HG03060 (cell line): ENCODE measurements around the gene CYP46A1.

Experiments
- ATAC-seq: cut with Tn5 transposase; IDR thresholded peaks from one replicate; pipeline ENCODE4 v1.9.1; 2021; ENCODE audit warnings: low read depth, moderate number of reproducible peaks; ENCODE audit not compliant: unreplicated experiment

The CYP46A1 gene

DNA sequence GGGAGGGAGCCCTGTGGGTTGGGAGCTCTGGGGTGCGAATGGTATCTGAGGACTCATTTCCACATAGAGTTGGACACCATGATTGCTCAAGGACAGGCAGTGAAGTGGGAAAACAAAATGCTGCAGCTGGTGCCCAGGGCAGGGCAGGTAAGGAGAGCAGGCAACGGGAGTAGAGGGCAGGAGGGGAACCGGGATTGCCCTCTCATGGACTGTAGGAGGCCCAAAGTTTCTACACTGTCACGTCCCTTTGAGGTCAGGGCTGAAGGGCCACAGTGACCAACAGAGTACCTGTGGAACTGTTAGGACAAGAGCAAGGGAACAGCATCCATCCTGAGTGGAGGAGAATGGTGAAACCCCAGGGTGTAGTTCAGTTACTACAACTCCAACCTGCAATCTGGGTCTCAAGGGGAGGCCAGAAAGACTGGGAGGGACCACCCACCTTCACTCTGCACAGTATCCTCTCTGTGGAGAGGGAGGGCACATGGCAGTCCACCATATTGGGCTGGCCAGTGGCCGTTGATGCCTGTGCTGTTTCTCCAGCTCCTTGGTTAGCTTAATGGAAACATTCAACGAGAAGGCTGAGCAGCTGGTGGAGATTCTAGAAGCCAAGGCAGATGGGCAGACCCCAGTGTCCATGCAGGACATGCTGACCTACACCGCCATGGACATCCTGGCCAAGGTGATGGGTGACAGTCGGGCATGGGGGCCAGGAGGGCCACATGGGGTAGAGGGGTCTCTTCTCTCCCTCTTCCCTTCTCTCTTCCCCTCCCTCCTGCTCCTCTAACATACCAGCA lies 22.2 kb downstream of the CYP46A1 start:
- ATAC-seq, result no peak

DNA sequence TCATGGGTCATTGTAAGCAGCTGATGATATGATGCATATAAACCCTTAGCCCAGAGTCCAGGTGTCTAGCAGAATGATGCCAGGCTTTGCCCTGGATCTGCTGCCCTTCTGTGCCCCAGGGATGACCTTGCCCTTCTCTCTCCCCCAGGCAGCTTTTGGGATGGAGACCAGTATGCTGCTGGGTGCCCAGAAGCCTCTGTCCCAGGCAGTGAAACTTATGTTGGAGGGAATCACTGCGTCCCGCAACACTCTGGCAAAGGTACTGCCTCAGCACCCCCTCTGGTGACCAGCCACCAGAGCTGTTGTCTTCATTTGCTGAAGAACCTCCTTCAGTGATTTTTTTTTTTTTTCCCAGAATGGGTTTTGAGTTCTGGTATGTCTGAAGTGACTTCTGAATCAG lies 23.3 kb downstream of the CYP46A1 start:
- no peak for ATAC-seq

- ATAC-seq, result no peak
Observed at GRCh38 chr14:99707921-99708320, 23.8 kb downstream of the CYP46A1 start.

GRCh38 chr14:99708449-99708848 lies 24.4 kb downstream of the CYP46A1 start:
- no peak for ATAC-seq

DNA sequence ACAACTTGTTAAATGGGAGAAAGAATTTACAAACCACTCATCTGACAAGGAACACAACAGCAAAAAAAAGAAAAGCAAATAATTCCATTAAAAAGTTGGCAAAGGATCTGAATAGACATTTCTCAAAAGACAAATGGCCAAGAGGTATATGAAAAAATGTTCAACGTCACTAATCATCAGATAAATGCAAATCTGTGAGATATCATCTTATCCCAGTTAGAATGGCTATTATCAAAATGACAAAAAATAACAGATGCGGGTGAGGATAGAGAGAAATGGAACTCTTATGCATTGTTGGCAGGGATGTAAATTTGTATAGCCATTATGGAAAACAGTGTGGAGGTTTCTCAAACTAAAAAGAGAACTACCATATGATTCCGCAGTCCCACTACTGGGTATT lies 29.9 kb downstream of the CYP46A1 start:
- no peak for ATAC-seq

GRCh38 chr14:99715266-99716000 lies 31.3 kb downstream of the CYP46A1 start:
- no peak for ATAC-seq

DNA sequence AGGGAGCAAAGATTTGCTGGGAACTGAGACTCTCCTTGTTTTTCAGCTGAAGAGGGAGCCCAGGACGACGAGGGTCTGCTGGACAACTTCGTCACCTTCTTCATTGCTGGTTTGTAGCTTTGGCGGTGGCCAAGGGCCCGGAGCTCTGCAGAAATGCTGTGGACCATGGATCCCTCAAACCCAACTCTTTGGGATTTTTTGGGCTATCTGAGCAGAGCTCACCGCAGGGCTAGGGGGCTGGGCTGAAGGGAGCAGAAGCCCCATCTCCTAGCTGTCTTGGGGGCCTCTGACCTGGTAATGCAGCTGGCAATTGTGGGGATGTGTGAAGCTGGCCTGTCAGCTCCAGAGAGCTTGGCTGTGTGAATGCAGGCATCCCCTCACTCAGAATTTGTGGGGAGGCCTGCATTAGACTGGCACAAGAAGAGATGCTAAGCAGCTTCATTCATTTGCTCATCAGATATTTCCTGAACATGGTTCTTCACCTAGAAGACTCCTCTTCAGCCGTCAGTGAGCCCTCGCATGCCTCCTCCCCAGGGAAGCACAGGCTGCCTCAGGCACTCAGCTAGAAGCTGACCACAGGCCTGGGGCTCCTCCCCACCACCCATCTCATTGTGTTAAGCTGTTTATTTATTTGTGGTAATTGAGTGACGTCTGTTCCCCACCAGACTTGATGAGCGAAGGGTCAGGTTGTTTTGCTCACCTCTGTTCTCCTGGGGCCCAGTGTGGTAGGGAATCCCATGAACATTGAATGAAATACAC lies 32.2 kb downstream of the CYP46A1 start:
- ATAC-seq, result no peak

DNA sequence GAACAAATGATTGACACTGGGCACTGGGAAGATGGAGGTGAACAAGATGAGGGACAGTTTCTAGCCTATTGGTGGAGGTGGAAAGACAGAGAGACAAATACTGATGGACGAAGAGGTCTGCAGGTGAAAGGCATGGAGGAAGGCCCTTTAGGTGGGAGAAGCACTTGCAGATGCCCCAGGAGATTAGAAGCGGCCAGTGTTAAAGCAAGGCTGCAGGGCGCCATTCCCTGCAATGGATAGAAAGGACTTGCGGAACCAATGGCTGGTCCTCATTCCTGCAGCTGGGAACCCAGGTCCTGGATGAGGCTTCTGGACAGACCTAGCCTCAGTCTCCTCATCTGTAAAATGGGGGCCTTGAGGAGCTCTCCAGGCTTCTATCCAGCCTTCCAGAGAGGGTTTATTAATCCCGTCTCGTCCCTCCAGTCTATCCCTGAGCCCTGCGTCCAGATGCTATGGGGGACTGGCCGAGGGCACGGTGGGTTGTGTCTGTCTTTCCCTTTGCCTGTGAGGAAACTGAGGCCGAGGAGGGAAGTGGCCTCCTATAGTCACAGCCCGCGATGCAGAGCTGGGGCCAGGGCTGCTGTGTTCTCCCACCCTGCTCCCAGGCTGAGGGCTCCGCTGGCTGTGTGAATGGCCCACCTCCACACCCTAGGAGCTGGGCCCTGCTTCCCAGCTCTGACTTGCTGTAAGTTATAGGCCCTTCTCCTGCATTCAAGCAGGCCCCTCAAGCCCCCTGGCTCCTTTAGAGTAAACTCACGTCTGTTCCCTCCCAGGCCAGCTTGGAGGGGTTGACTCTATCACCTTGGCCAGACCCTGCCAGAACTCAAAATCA lies 33.0 kb downstream of the CYP46A1 start:
- no peak for ATAC-seq

DNA sequence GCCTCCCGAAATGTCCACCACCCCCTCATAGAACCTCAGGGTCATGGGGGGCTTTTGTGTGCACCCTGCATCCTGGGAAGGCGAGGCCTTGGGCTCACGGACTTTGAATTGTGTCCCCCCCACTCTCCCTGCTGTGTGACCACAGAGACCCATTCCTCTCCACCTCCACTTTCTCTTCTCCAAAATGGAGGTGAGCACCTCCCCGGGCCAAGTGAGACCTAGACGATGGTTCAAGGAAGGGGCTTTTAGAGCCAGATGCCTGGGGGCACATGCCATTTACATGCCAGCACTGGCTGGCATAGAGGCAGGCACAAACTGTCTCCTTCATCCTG lies 33.5 kb downstream of the CYP46A1 start:
- ATAC-seq, result no peak

- peak; percentile 87 for ATAC-seq
Observed at GRCh38 chr14:99718031-99718810, 34.1 kb downstream of the CYP46A1 start.

- peak; percentile 23 for ATAC-seq
Observed at GRCh38 chr14:99718811-99719192, 34.7 kb downstream of the CYP46A1 start.

DNA sequence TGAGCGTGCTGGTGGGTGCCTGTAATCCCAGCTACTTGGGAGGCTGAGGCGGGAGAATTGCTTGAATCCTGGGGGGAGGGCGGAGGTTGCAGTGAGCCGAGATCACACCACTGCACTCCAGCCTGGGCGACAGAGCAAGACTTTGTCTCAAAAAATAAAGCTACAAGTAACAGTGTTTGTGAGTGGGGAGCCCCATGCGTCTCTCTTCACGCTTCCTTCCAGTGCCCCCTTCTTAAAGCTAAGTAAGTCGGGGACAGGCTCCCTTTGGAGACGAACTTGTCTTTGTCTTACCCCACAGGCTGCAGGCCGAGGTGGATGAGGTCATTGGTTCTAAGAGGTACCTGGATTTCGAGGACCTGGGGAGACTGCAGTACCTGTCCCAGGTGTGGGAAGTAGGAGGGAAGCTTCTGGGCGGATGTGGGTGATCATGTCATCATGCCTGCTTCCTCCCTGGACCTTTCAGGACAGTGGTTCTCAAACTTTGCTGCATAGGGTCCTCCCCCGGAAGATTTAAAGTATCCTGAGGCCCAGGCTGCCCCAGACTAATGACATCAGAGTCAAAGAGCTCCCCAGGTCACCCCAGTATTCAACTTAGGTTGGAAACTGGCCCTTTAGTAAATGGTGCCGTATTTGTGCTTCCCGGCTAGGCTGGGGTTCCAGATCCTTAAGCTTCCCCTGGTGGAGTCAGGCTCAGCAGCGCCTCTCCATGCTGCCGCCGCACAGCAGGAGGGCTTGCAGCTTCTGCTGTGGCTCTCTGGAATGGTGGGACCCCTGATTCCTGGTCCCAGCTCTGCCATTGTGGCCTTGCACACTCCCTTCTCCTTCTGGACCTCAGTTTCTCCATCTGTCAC lies 37.1 kb downstream of the CYP46A1 start:
- no peak for ATAC-seq

GRCh38 chr14:99721792-99722516 lies 37.9 kb downstream of the CYP46A1 start:
- no peak for ATAC-seq

- ATAC-seq, result no peak
Observed at GRCh38 chr14:99722741-99723140, 38.6 kb downstream of the CYP46A1 start.

DNA sequence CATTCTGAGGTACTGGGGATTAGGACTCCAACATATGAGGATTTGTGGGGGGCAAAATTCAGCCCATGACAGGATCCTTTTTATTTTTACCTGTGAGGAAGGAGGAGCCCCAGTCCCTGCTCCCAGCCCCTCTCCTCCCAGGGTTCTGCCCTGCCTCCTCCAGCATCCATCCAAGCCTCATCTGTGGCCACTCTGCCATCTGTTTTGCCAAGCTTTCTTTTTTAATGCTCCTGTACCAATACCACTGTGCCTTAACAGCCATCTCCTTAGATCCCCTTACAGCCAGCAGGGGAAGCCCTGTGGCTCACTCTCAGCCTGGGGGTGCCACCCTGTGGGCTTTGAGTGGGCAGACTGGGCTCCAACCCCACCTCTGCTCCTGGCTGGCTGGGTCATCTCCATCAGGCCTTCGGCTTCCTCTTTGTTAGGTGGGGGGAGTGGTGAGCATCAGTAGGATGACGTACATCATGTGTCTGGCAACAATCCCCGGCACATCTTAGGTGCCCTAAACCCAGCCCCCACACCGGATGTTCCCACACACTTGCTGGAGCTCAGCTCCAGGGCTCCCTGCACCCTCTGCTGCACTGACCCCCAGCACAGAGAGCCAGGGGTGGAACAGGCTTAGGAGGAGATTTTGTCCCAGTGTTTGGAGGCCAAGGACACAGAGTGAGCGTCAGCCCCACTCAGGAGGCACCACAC lies 40.2 kb downstream of the CYP46A1 start:
- ATAC-seq, result no peak

GRCh38 chr14:99724939-99725773 lies 41.1 kb downstream of the CYP46A1 start:
- ATAC-seq, result no peak
